Melanocyte of skin (primary cell): ENCODE measurements around the gene SLC30A3. TPM values are rescaled to one million over a fixed set of nuclear protein-coding genes. Genes with fewer than 3 reads are reported as not detected.

Source experiments
- total RNA-seq, 2 donors: library from RNA; depleted of rRNA; stranded (reverse); fragments of >200 nt; gene quantifications; 2 replicates each; pipeline ENCODE4 v1.2.3, GENCODE V29; 2012

The SLC30A3 gene
- total RNA-seq: under 1 TPM in 1 of 2 donors, not detected in 1; 0.34 TPM

GRCh38 chr2:27262379-27263286 is at the start of gene SLC30A3:
Gene SLC30A3 (minus strand): TSS chr2:27263047. CDS start chr2:27262906, 141 bp downstream.

GRCh38 chr2:27308359-27308881 is 45.6 kb upstream of the SLC30A3 start, which contains the start of gene UCN:
Gene UCN (minus strand): TSS chr2:27308445. CDS start chr2:27307895, 550 bp downstream.

GRCh38 chr2:27281855-27282559 is 19.2 kb upstream of the SLC30A3 start, which contains the start of gene TRIM54:
Gene TRIM54 (plus strand): TSS chr2:27282429. CDS start chr2:27282732, 303 bp downstream.

GRCh38 chr2:27275211-27276150 is 12.6 kb upstream of the SLC30A3 start, which contains the start of gene DNAJC5G:
Gene DNAJC5G (plus strand): TSS chr2:27275433. CDS start chr2:27276729, 1,296 bp downstream.

GRCh38 chr2:27217173-27218121 is 45.4 kb downstream of the SLC30A3 start, which contains the start of gene CAD:
Gene CAD (plus strand): TSS chr2:27217369. CDS start chr2:27217552, 183 bp downstream.

GRCh38 chr2:27211943-27212625 is 50.8 kb downstream of the SLC30A3 start, which contains the start of the genes ATRAID and SLC5A6:
Gene ATRAID (plus strand): TSS chr2:27212041. CDS start chr2:27212369, 328 bp downstream.
Gene SLC5A6 (minus strand): TSS chr2:27212268. CDS start chr2:27207650, 4,618 bp downstream.

Other genes with a start within 250 kb of the SLC30A3 start
- 10 to 100 TPM; 43.7 to 47.6 TPM for gene TMEM214, start 230.1 kb downstream of the SLC30A3 start, total RNA-seq
- 10 to 100 TPM; 13.8 to 15.7 TPM for gene AGBL5, start 211.4 kb downstream of the SLC30A3 start, total RNA-seq
- 100 to 1,000 TPM; 137 to 193 TPM for gene OST4, start 191.4 kb downstream of the SLC30A3 start, total RNA-seq
- 1 to 10 TPM; 4.8 to 8.0 TPM for gene EMILIN1, start 184.4 kb downstream of the SLC30A3 start, total RNA-seq
- gene KHK, start 176.3 kb downstream of the SLC30A3 start, total RNA-seq: 1 to 10 TPM; 2.8 to 3.7 TPM
- 1 to 10 TPM; 4.7 to 6.2 TPM for gene CGREF1, start 143.9 kb downstream of the SLC30A3 start, total RNA-seq
- under 1 TPM in 1 of 2 donors, not detected in 1; under 0.01 TPM for gene ABHD1, start 139.2 kb downstream of the SLC30A3 start, total RNA-seq
- gene PREB, start 128.4 kb downstream of the SLC30A3 start, total RNA-seq: 10 to 100 TPM; 56.8 to 75.6 TPM
- not detected for gene PRR30, start 123.6 kb downstream of the SLC30A3 start, total RNA-seq
- not detected for gene TCF23, start 114.0 kb downstream of the SLC30A3 start, total RNA-seq
- gene ATRAID, start 51.0 kb downstream of the SLC30A3 start, total RNA-seq: 100 to 1,000 TPM; 150 to 212 TPM
- gene SLC5A6, start 50.8 kb downstream of the SLC30A3 start, total RNA-seq: 10 to 100 TPM; 35.8 to 87.9 TPM
- 10 to 100 TPM; 23.7 to 41.3 TPM for gene CAD, start 45.7 kb downstream of the SLC30A3 start, total RNA-seq
- gene DNAJC5G, start 12.4 kb upstream of the SLC30A3 start, total RNA-seq: not detected
- gene TRIM54, start 19.4 kb upstream of the SLC30A3 start, total RNA-seq: not detected
- 1 to 10 TPM in 1 of 2 donors, under 1 TPM in 1; 0.67 to 2.1 TPM for gene UCN, start 45.4 kb upstream of the SLC30A3 start, total RNA-seq
- gene MPV17, start 60.0 kb upstream of the SLC30A3 start, total RNA-seq: 100 to 1,000 TPM in 1 of 2 donors, 10 to 100 TPM in 1; 88.2 to 118 TPM
- gene GTF3C2, start 93.7 kb upstream of the SLC30A3 start, total RNA-seq: 10 to 100 TPM; 45.1 to 57.6 TPM
- gene EIF2B4, start 107.3 kb upstream of the SLC30A3 start, total RNA-seq: 10 to 100 TPM; 25.5 to 28.6 TPM
- gene SNX17, start 107.6 kb upstream of the SLC30A3 start, total RNA-seq: 100 to 1,000 TPM; 109 to 136 TPM
- 1 to 10 TPM; 6.9 to 9.0 TPM for gene ZNF513, start 117.7 kb upstream of the SLC30A3 start, total RNA-seq
- 10 to 100 TPM; 48.9 to 98.6 TPM for gene PPM1G, start 146.5 kb upstream of the SLC30A3 start, total RNA-seq
- gene NRBP1, start 165.6 kb upstream of the SLC30A3 start, total RNA-seq: 10 to 100 TPM; 89.9 to 95.3 TPM
- gene KRTCAP3, start 179.3 kb upstream of the SLC30A3 start, total RNA-seq: not detected
- 10 to 100 TPM; 16.0 to 22.4 TPM for gene IFT172, start 226.7 kb upstream of the SLC30A3 start, total RNA-seq
- 1 to 10 TPM in 1 of 2 donors, under 1 TPM in 1; 0.33 to 2.1 TPM for gene FNDC4, start 232.2 kb upstream of the SLC30A3 start, total RNA-seq
- gene GCKR, start 233.8 kb upstream of the SLC30A3 start, total RNA-seq: not detected